ENCODE data around the gene TRIP4.
"Not testable (repeated sequence)": the region's sequence is repeated elsewhere in the genome, so short reads cannot be mapped to it uniquely, and the experiment has no call there.

The TRIP4 gene

GRCh38 chr15:64387562-64388168 is at the start of gene TRIP4:
TSS of gene TRIP4 (plus strand) at chr15:64387836. CDS start at chr15:64387864, 28 bp downstream.
- DNase-seq: peak; percentile 92

- DNase-seq: no peak
Measured at GRCh38 chr15:64340355-64340754, 47.3 kb upstream of the TRIP4 start.

GRCh38 chr15:64341961-64342360 is 45.7 kb upstream of the TRIP4 start:
- DNase-seq: no peak

- DNase-seq: no peak
Measured at GRCh38 chr15:64343222-64343621, 44.4 kb upstream of the TRIP4 start.

GRCh38 chr15:64343841-64344240 is 43.8 kb upstream of the TRIP4 start:
- DNase-seq: no peak

GRCh38 chr15:64344651-64345294 is 42.9 kb upstream of the TRIP4 start:
- no peak for DNase-seq

- not testable (repeated sequence) for DNase-seq
Measured at GRCh38 chr15:64346242-64346641, 41.4 kb upstream of the TRIP4 start.

GRCh38 chr15:64348455-64348854 is 39.2 kb upstream of the TRIP4 start:
- no peak for DNase-seq

GRCh38 chr15:64349375-64349774 is 38.3 kb upstream of the TRIP4 start:
- DNase-seq: no peak

- no peak for DNase-seq
Measured at GRCh38 chr15:64351265-64351664, 36.4 kb upstream of the TRIP4 start.

GRCh38 chr15:64354688-64355344 is 32.8 kb upstream of the TRIP4 start:
- DNase-seq: no peak

- no peak for DNase-seq
Measured at GRCh38 chr15:64355348-64355943, 32.2 kb upstream of the TRIP4 start.

GRCh38 chr15:64355944-64356709 is 31.5 kb upstream of the TRIP4 start, which contains the start of gene CSNK1G1:
TSS of gene CSNK1G1 (minus strand) at chr15:64356173. CDS start at chr15:64300499, 55,674 bp downstream.
- peak; percentile 95 for DNase-seq

- no peak for DNase-seq
Measured at GRCh38 chr15:64356710-64357040, 31.0 kb upstream of the TRIP4 start.

- DNase-seq: no peak
Measured at GRCh38 chr15:64361259-64361658, 26.4 kb upstream of the TRIP4 start.

GRCh38 chr15:64369078-64369607 is 18.5 kb upstream of the TRIP4 start:
- no peak for DNase-seq

- DNase-seq: not testable (repeated sequence)
Measured at GRCh38 chr15:64371383-64371782, 16.3 kb upstream of the TRIP4 start.

- no peak for DNase-seq
Measured at GRCh38 chr15:64373360-64373759, 14.3 kb upstream of the TRIP4 start.

GRCh38 chr15:64379216-64379960 is 8.2 kb upstream of the TRIP4 start:
- DNase-seq: no peak

- not testable (repeated sequence) for DNase-seq
Measured at GRCh38 chr15:64380130-64380870, 7.3 kb upstream of the TRIP4 start.

Measured in NCI-H1436 (cell line).